HFF-Myc (cell line): Measurements from ENCODE around the gene BOLA2B.
A peak's percentile ranks its signal among the peaks of the same experiment; 100 is the strongest.
"Not testable (repeated sequence)": the region's sequence is repeated elsewhere in the genome, so short reads cannot be mapped to it uniquely, and the experiment has no call there.

Experiments used
- DNase-seq: peaks from one replicate; pipeline ENCODE4 v3.0.0-alpha.2; 2011; ENCODE audit warnings: low read depth; ENCODE audit errors: extremely low read depth
- H3K4me3 ChIP-seq: replicated peaks from 2 replicates; pipeline ENCODE4 v1.5.1; 2011; ENCODE audit warnings: low read depth, mild to moderate bottlenecking, control low read depth, low read length
- CTCF ChIP-seq: IDR thresholded peaks from 2 replicates; pipeline ENCODE4 v1.5.1; 2012; ENCODE audit warnings: mild to moderate bottlenecking, low read depth, low read length, control low read depth; ENCODE audit errors: missing control alignments

The BOLA2B gene

GRCh38 chr16:30184096-30184890 lies 9.2 kb downstream of the BOLA2B start:
- no peak for DNase-seq
- peak overlapping the region; percentile 41 for H3K4me3 ChIP-seq
- TF ChIP-seq CTCF, result no peak

- H3K4me3 ChIP-seq, result peak within 1 kb of the TSS; percentile 41
- no peak for DNase-seq
- TF ChIP-seq CTCF, result no peak
These were observed 10.0 kb downstream of the BOLA2B start, which contains the start of gene CORO1A for GRCh38 chr16:30183233-30184095. Gene CORO1A (plus strand): TSS chr16:30183602. CDS start chr16:30185210, 1,608 bp downstream.

GRCh38 chr16:30180741-30181140 lies 12.7 kb downstream of the BOLA2B start:
- no peak for DNase-seq
- H3K4me3 ChIP-seq, result no peak overlapping the region
- TF ChIP-seq CTCF, result no peak

GRCh38 chr16:30179931-30180330 lies 13.5 kb downstream of the BOLA2B start:
- TF ChIP-seq CTCF, result no peak
- H3K4me3 ChIP-seq, result no peak overlapping the region
- DNase-seq, result no peak

- no peak for TF ChIP-seq CTCF
- DNase-seq, result no peak
- H3K4me3 ChIP-seq, result no peak overlapping the region
These were observed 14.3 kb downstream of the BOLA2B start for GRCh38 chr16:30179195-30179594.

GRCh38 chr16:30176876-30177275 lies 16.6 kb downstream of the BOLA2B start:
- H3K4me3 ChIP-seq, DNase-seq: not testable (repeated sequence)

- DNase-seq, result no peak
- TF ChIP-seq CTCF, result no peak
- H3K4me3 ChIP-seq, result no peak overlapping the region
These were observed 20.4 kb downstream of the BOLA2B start for GRCh38 chr16:30173054-30173453.

GRCh38 chr16:30170145-30170544 lies 23.3 kb downstream of the BOLA2B start:
- H3K4me3 ChIP-seq, DNase-seq: not testable (repeated sequence)

- H3K4me3 ChIP-seq, DNase-seq: not testable (repeated sequence)
These were observed 24.1 kb downstream of the BOLA2B start for GRCh38 chr16:30169416-30169815.

GRCh38 chr16:30168746-30169145 lies 24.7 kb downstream of the BOLA2B start:
- H3K4me3 ChIP-seq, DNase-seq: not testable (repeated sequence)
